Medulla oblongata (tissue), 1 donor: Measurements from ENCODE around the gene DOK1.
"Not testable (repeated sequence)": the region's sequence is repeated elsewhere in the genome, so short reads cannot be mapped to it uniquely, and the experiment has no call there.

ENCODE experiments used
- DNase-seq: peaks from one replicate; pipeline ENCODE4 v3.0.0-alpha.2; 2015; ENCODE audit errors: extremely low spot score

DOK1 gene

GRCh38 chr2:74548285-74548899, 6.1 kb upstream of the DOK1 start:
- no peak for DNase-seq

GRCh38 chr2:74548900-74549826, 5.4 kb upstream of the DOK1 start:
- DNase-seq: peak; percentile 32

- DNase-seq: no peak
Observed at GRCh38 chr2:74550231-74550630, 4.3 kb upstream of the DOK1 start.

GRCh38 chr2:74551530-74551929, 3.0 kb upstream of the DOK1 start:
- no peak for DNase-seq

- no peak for DNase-seq
Observed at GRCh38 chr2:74551942-74552913, 2.3 kb upstream of the DOK1 start.

GRCh38 chr2:74552914-74553811, 1.4 kb upstream of the DOK1 start:
- DNase-seq: peak; percentile 22

GRCh38 chr2:74554820-74555531, 456 bp downstream of the DOK1 start:
- DNase-seq: no peak

GRCh38 chr2:74555610-74556103, 1.1 kb downstream of the DOK1 start:
- peak; percentile 54 for DNase-seq

GRCh38 chr2:74556159-74556558, 1.6 kb downstream of the DOK1 start:
- DNase-seq: no peak

GRCh38 chr2:74556831-74557370, 2.4 kb downstream of the DOK1 start:
- no peak for DNase-seq

GRCh38 chr2:74558284-74559230, 4.0 kb downstream of the DOK1 start:
- no peak for DNase-seq

GRCh38 chr2:74559912-74560311, 5.4 kb downstream of the DOK1 start:
- no peak for DNase-seq

GRCh38 chr2:74560591-74560990, 6.1 kb downstream of the DOK1 start:
- DNase-seq: no peak

- DNase-seq: not testable (repeated sequence)
Observed at GRCh38 chr2:74561022-74561421, 6.5 kb downstream of the DOK1 start.

- no peak for DNase-seq
Observed at GRCh38 chr2:74562126-74562775, 7.7 kb downstream of the DOK1 start.

- DNase-seq: no peak
Observed at GRCh38 chr2:74564222-74564621, 9.7 kb downstream of the DOK1 start.

GRCh38 chr2:74566076-74566753, 11.7 kb downstream of the DOK1 start:
- DNase-seq: no peak

GRCh38 chr2:74566754-74567085, 12.2 kb downstream of the DOK1 start:
- DNase-seq: no peak
